Activated naive CD4-positive, alpha-beta T cell treated with anti-CD3 and anti-CD28 coated beads, Interleukin-2, amount 10 ng/mL, durations not matched to agents 7 days and 5 days (primary cell): ENCODE results near the gene WDR7.

Experiments used
- CTCF ChIA-PET: fragments of 350-600 bp; sonication (Branson Sonifier 250); formaldehyde crosslinking; loops from one replicate; lab custom pipeline; 2021; ENCODE audit warnings: antibody characterized with exemption; lab: Charles Lee
- DNase-seq: peaks from one replicate; pipeline ENCODE4 v3.0.0-alpha.2; 2020
- H3K27ac Mint-ChIP-seq: one replicate; pipeline ENCODE4 v1.8.0; 2021; ENCODE audit warnings: mild to moderate bottlenecking, moderate library complexity, mixed read lengths
- H3K27me3 Mint-ChIP-seq: one replicate; pipeline ENCODE4 v1.8.0; 2021; ENCODE audit warnings: mild to moderate bottlenecking, mixed read lengths
- H3K36me3 Mint-ChIP-seq: one replicate; pipeline ENCODE4 v1.8.0; 2021; ENCODE audit warnings: mixed read lengths
- H3K4me1 Mint-ChIP-seq: one replicate; pipeline ENCODE4 v1.8.0; 2021; ENCODE audit warnings: mixed read lengths
- H3K4me3 Mint-ChIP-seq: one replicate; pipeline ENCODE4 v1.8.0; 2021; ENCODE audit warnings: mild to moderate bottlenecking, moderate library complexity, mixed read lengths
- H3K9me3 Mint-ChIP-seq: one replicate; pipeline ENCODE4 v1.8.0; 2021; ENCODE audit warnings: mixed read lengths

WDR7 gene

DNA sequence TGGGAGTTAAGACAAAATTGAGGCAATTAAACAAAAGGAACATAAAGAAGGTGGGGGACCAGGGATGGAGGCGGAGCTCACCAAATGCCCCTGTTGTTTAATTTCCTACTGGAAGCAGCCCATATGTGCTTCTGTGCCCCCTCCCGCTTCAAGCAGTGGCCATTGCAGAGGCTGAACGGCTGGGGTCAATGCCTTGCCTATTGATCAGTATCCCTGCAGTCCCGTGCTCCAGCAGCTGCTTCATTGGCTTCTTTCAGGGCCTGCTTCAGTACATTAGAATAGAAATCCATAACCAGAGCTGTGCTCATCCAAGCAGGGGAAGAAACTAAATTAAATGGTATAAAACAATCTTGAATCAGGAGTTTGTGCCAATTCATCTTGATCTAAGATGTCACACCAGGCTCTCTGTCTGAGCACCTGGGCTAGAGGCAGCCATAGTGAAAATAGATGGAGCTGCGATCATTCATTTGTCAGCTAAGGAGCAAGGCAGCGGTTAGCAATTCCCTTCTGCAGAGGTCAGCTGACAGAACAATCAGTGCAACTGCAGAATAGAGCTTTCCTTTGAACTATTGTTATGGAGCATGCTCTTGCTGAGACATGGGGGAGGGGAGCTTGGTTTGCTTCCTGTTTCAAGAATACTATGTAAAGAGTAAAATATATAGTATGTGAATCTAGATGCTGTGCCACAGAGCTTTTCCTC lies 222.4 kb downstream of the WDR7 start:
- Mint-ChIP-seq H3K27me3 (no peaks in the 10 kb centered on the region), H3K4me3 (no peak overlapping the region), H3K9me3 (no peaks in the 10 kb centered on the region), H3K27ac (no peak overlapping the region), H3K4me1 (peaks cover 12% of the 10 kb centered on the region), H3K36me3 (no peaks in the 10 kb centered on the region)
- CTCF ChIA-PET: no interaction called here
- peak; percentile 40 for DNase-seq

- H3K27me3 Mint-ChIP-seq: no peaks in the 10 kb centered on the region
- H3K4me1 Mint-ChIP-seq: peaks cover 4% of the 10 kb centered on the region
- peaks cover 1% of the 10 kb centered on the region for H3K9me3 Mint-ChIP-seq
- peaks cover 18% of the 10 kb centered on the region for H3K36me3 Mint-ChIP-seq
- no peak overlapping the region for H3K4me3 Mint-ChIP-seq
- no peak overlapping the region for H3K27ac Mint-ChIP-seq
- DNase-seq: no peak
- CTCF ChIA-PET: interaction anchor here (1.5 kb wide), 1 partner anchor 10 kb away, joined by 3 read pairs; no protein-coding TSS in a partner anchor
These were observed 227.6 kb downstream of the WDR7 start for GRCh38 chr18:56878711-56879110.

GRCh38 chr18:56884511-56884910 lies 233.4 kb downstream of the WDR7 start:
- no peak overlapping the region for H3K27ac Mint-ChIP-seq
- peaks cover 4% of the 10 kb centered on the region for H3K9me3 Mint-ChIP-seq
- no peaks in the 10 kb centered on the region for H3K27me3 Mint-ChIP-seq
- H3K4me3 Mint-ChIP-seq: no peak overlapping the region
- peaks cover 29% of the 10 kb centered on the region for H3K36me3 Mint-ChIP-seq
- CTCF ChIA-PET: no interaction called here
- DNase-seq: no peak
- H3K4me1 Mint-ChIP-seq: no peaks in the 10 kb centered on the region

- peaks cover 11% of the 10 kb centered on the region for H3K36me3 Mint-ChIP-seq
These were observed 237.8 kb downstream of the WDR7 start for GRCh38 chr18:56888978-56889377.

GRCh38 chr18:56889621-56890020 lies 238.5 kb downstream of the WDR7 start:
- Mint-ChIP-seq H3K4me1 (no peaks in the 10 kb centered on the region), H3K27me3 (no peaks in the 10 kb centered on the region), H3K36me3 (peaks cover 5% of the 10 kb centered on the region), H3K9me3 (no peaks in the 10 kb centered on the region), H3K27ac (no peak overlapping the region), H3K4me3 (no peak overlapping the region)
- no peak for DNase-seq
- CTCF ChIA-PET: no interaction called here

More at GRCh38 chr18:56888978-56889377, 237.8 kb downstream of the WDR7 start:
- H3K27me3 Mint-ChIP-seq: no peaks in the 10 kb centered on the region
- CTCF ChIA-PET: no interaction called here
- DNase-seq: no peak
- H3K9me3 Mint-ChIP-seq: peaks cover 2% of the 10 kb centered on the region
- H3K4me3 Mint-ChIP-seq: no peak overlapping the region
- H3K4me1 Mint-ChIP-seq: no peaks in the 10 kb centered on the region
- H3K27ac Mint-ChIP-seq: no peak overlapping the region

GRCh38 chr18:56890632-56891031 lies 239.5 kb downstream of the WDR7 start:
- Mint-ChIP-seq H3K27ac (no peak overlapping the region), H3K4me1 (no peaks in the 10 kb centered on the region), H3K27me3 (no peaks in the 10 kb centered on the region), H3K9me3 (no peaks in the 10 kb centered on the region), H3K4me3 (no peak overlapping the region), H3K36me3 (peaks cover 2% of the 10 kb centered on the region)
- no peak for DNase-seq
- CTCF ChIA-PET: interaction anchor here (1.8 kb wide), 1 partner anchor 21 kb away, joined by 4 read pairs; no protein-coding TSS in a partner anchor

DNA sequence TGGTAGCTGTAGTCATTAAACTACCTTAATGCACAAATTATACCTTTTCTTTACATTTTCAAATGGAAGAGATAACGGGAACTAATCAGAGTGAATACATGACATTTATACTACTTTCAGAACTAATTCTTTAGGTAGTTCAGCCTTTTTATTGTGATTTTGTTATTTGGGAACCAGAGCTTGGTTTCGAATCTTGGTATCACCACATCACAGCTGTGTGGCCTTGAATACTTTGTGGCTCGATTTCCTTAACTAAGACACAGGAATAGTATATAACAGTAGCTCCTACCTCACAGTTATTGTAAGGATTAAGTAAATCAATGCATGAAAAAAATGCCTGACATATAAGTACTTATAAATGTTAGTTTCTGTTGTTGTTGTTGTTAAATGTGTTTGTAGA lies 240.0 kb downstream of the WDR7 start:
- Mint-ChIP-seq H3K4me3 (no peak overlapping the region), H3K27me3 (no peaks in the 10 kb centered on the region), H3K36me3 (no peaks in the 10 kb centered on the region), H3K27ac (no peak overlapping the region), H3K9me3 (no peaks in the 10 kb centered on the region), H3K4me1 (no peaks in the 10 kb centered on the region)
- DNase-seq: no peak
- CTCF ChIA-PET: interaction anchor here (1.8 kb wide), 1 partner anchor 22 kb away, joined by 4 read pairs; no protein-coding TSS in a partner anchor

- CTCF ChIA-PET: interaction anchor here (1.8 kb wide), 1 partner anchor 23 kb away, joined by 4 read pairs; no protein-coding TSS in a partner anchor
- no peaks in the 10 kb centered on the region for H3K4me1 Mint-ChIP-seq
- H3K9me3 Mint-ChIP-seq: no peaks in the 10 kb centered on the region
- no peak overlapping the region for H3K27ac Mint-ChIP-seq
- H3K27me3 Mint-ChIP-seq: no peaks in the 10 kb centered on the region
- no peaks in the 10 kb centered on the region for H3K36me3 Mint-ChIP-seq
- DNase-seq: no peak
- no peak overlapping the region for H3K4me3 Mint-ChIP-seq
These were observed 240.7 kb downstream of the WDR7 start for GRCh38 chr18:56891870-56892269.

DNA sequence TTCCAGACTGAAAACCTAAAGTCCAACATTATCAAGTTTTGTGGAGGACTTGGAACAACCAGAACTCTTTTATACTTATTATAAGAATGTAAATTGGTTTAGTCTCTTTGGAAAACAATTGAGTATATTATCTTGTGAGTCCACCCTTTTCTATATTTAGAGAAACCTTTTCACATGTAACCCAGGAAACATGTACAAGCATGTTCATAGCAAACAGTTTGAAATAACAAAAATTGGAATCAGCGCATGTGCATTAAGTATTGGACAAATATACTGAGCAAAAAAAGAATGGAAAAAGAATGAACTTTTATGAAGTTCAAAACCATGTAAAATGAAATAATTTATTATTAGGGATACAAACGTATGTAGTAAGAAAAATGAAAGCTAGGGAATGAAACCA lies 246.0 kb downstream of the WDR7 start:
- no peaks in the 10 kb centered on the region for H3K9me3 Mint-ChIP-seq
- no peak overlapping the region for H3K4me3 Mint-ChIP-seq
- no peak for DNase-seq
- no peaks in the 10 kb centered on the region for H3K27me3 Mint-ChIP-seq
- H3K27ac Mint-ChIP-seq: no peak overlapping the region
- CTCF ChIA-PET: no interaction called here
- peaks cover 8% of the 10 kb centered on the region for H3K4me1 Mint-ChIP-seq
- no peaks in the 10 kb centered on the region for H3K36me3 Mint-ChIP-seq

DNA sequence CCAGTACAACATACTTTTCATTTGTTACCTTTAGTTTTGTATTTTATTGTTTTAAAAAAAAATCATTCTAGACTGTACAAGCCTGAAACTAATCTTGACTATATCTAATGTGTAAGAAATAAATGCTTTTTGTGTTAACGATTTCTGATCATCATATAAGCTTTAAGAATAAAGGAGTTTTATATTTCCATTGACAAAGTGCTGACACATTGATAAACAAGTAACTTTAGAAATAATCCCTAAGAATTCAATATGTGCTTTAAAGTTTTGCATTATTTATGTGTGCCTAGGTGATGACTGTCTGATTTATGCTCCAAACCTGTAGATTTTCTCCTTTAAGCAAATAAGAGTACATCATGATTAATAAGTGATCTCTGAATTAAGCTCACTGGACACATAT lies 248.5 kb downstream of the WDR7 start:
- Mint-ChIP-seq H3K9me3 (no peaks in the 10 kb centered on the region), H3K4me3 (no peak overlapping the region), H3K4me1 (peaks cover 8% of the 10 kb centered on the region), H3K36me3 (no peaks in the 10 kb centered on the region), H3K27ac (no peak overlapping the region), H3K27me3 (no peaks in the 10 kb centered on the region)
- DNase-seq: no peak
- CTCF ChIA-PET: no interaction called here

GRCh38 chr18:56900195-56901094 lies 249.3 kb downstream of the WDR7 start:
- Mint-ChIP-seq H3K27me3 (no peaks in the 10 kb centered on the region), H3K4me1 (peaks cover 8% of the 10 kb centered on the region), H3K36me3 (no peaks in the 10 kb centered on the region), H3K4me3 (no peak overlapping the region), H3K9me3 (no peaks in the 10 kb centered on the region), H3K27ac (no peak overlapping the region)
- no peak for DNase-seq
- CTCF ChIA-PET: no interaction called here

DNA sequence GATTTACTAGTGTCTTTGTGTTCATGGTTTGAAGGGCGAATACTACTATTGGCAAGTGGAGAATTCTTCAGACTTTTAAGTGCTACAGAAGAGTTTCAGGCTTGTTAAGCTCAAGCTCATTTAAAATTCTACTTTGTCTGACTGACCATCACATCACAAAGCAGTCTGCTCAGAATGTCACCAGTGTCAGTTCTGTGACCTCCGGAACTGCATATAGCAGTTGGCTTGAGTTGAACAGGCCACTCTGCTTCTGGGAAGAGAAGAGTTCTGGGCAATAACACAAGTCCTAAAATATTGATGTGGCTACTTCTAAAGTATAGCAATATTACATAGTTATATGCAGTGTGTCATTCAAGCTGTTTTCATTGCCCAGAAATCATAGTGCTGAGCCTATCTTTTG lies 250.8 kb downstream of the WDR7 start:
- Mint-ChIP-seq H3K27me3 (no peaks in the 10 kb centered on the region), H3K36me3 (peaks cover 2% of the 10 kb centered on the region), H3K4me1 (peaks cover 8% of the 10 kb centered on the region), H3K9me3 (no peaks in the 10 kb centered on the region), H3K27ac (no peak overlapping the region), H3K4me3 (no peak overlapping the region)
- CTCF ChIA-PET: no interaction called here
- DNase-seq: no peak

GRCh38 chr18:56902653-56903052 lies 251.5 kb downstream of the WDR7 start:
- DNase-seq: no peak
- CTCF ChIA-PET: no interaction called here
- H3K4me3 Mint-ChIP-seq: no peak overlapping the region

DNA sequence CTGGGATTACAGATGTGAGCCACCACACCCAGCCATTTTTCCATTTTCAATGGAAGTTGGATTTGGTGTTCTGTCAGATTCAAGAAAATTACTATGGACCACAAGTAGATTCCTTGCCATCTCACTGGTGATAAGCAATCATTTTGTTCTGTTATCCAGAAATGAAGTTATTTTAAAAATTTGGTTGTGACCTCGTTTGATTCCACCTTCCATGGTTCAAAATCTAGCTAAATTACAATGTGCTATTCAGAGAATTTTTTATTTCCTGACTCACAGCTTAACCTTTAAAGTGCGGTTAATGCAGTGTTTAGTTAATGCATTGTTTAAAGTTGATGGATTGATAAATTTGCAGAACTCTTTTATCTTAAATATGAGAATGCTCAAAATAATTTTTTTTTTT lies 252.5 kb downstream of the WDR7 start:
- CTCF ChIA-PET: no interaction called here
- peaks cover 2% of the 10 kb centered on the region for H3K36me3 Mint-ChIP-seq

More at GRCh38 chr18:56902653-56903052, 251.5 kb downstream of the WDR7 start:
- H3K9me3 Mint-ChIP-seq: no peaks in the 10 kb centered on the region
- peaks cover 8% of the 10 kb centered on the region for H3K4me1 Mint-ChIP-seq
- H3K27ac Mint-ChIP-seq: no peak overlapping the region
- no peaks in the 10 kb centered on the region for H3K27me3 Mint-ChIP-seq
- H3K36me3 Mint-ChIP-seq: peaks cover 2% of the 10 kb centered on the region

More for the DNA sequence above, 252.5 kb downstream of the WDR7 start:
- no peak for DNase-seq
- no peaks in the 10 kb centered on the region for H3K27me3 Mint-ChIP-seq
- no peak overlapping the region for H3K4me3 Mint-ChIP-seq
- peaks cover 8% of the 10 kb centered on the region for H3K4me1 Mint-ChIP-seq
- no peaks in the 10 kb centered on the region for H3K9me3 Mint-ChIP-seq
- no peak overlapping the region for H3K27ac Mint-ChIP-seq
